ENCODE data around the gene FAM181A.

FAM181A gene

DNA sequence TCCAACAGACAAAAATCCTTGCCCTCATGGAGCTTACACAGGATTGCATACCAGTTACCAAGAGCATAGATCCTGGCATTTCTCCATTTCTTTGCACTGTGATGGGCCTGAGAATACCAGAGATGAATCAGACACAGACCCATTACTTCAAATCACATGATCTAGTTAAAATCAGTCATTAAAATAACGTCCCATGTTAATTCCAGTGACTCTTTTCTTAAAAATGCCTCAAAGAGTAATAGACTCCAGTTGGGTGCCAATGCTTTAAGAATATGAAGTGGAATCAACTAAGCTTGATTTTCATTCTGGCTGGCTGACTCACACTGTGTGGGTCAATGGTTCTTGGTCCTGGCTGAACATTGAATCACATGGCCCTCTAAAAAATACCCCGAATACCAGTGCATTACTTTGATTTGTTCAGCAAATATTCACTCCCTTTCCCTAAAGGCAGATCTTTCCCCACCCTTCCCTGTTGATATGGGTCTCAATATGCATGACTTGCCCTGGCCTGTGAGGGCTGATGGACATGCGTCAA, 38.2 kb downstream of the FAM181A start:
- no peak for FAIRE-seq

DNA sequence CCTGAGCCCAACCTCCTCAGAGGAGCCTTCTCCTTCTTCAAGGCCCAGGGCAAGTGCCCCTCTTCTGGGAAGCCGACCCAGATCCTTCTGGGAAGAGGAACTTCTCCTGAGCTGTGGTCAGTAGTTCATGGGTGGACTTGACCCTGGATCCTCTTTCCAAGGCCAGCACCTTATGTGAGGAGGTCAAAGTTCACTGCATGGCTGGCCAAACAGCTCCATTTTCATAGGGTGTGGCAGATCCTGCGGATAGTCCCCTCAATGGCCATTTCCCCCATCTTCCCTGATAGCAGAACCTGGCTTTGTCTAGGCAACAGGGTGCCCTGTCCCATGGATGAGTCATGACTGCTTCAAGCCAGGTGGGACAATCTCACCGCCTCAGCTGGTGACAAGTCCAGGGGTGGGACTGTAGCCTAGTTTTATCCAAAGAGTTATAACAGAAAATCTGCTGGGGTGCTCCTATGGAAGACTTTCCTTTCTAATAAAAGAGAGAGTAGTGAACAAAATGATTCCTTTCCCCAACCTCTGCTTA, 38.9 kb downstream of the FAM181A start:
- FAIRE-seq, result no peak

- no peak for FAIRE-seq
These were observed 40.6 kb downstream of the FAM181A start for GRCh38 chr14:93967637-93968250.

- FAIRE-seq, result no peak
These were observed 42.1 kb downstream of the FAM181A start for GRCh38 chr14:93969082-93969828.

- no peak for FAIRE-seq
These were observed 43.4 kb downstream of the FAM181A start for GRCh38 chr14:93970585-93970964.

DNA sequence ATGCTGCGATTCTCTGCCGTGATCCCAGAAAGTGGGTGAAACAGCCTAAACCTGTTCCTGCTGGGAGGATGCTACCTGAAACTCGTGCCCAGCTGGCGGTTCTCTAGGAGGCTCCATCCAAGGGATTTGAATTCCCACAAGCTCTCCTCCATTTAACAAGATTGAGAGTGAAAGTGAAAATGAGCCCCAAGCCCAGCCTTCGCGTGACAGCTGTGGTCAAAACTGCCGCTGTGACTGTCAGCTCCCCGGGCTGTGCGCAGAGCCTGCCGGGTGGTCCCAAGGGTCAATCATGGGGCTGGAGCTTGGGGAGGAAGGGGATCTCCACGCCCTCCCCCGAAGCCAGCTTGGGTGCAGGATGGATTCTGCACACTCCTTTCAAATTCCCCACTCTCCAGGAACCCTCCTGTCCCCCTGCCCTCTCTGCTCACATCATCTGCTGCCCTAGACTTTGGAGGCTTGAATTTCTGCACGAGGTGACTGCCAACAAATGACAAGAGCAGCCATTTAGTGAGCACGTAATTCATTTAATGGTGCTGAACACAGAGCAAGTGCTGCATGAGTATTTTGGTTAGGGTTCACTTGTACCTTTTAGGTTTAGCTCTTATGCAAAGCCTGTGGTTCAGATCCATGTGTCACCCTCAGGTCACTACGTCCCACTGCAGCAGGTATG, 44.0 kb downstream of the FAM181A start:
- FAIRE-seq, result no peak

DNA sequence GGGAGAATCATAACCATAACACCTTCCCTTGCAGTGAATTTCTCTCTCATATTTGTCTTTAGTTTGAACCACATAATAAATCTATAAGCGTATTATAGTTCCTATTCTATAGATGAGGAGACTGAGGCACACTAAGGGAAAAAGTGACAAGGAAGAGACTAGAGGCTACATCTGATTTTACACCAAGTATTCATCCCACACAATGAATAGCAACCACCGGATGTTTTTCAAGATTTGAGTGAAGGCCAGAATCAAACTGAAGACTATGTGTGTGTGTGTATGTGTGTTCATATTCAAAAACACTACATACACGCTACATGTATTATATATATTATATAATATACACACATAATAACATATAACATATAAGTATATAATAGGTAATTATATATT, 44.5 kb downstream of the FAM181A start:
- no peak for FAIRE-seq

- FAIRE-seq, result no peak
These were observed 45.6 kb downstream of the FAM181A start for GRCh38 chr14:93972618-93973205.

DNA sequence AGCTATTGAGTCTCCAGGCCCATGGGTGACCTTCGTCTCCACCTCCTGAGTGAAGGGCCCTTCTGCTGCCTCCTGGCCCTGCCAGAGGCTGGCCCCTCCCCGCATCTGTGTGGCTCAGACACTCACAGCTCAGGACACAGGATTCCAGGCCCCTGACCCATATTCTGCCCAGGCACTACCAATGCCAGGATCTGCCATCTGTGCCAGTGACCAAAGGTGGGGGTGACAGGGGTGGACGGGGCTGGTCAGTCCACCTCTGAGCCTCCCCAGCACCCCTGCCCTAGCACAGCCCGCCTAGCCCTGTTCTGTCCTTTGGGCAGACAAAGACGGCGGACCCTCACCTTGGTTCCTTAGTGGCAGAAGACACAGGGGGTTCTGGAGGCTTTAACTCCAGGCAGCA, 46.5 kb downstream of the FAM181A start:
- FAIRE-seq, result no peak

DNA sequence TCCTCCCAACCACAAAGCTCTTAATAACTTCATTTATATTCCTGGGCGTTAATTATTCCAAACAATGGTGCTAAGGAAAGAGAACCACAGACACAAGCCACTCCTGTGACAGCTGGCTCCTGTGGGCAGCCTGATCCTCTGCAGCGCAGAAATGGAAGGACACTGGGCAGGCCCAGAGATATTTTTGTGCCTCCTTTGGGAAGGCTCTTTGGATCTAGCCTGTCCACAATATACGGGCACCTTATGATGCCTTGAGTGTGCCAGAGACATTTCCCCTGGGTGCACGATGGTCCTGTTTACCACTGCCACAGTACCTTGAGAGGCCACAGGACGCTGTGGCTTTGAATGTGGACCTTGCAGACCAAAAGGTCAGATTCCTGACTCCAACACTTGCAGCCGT, 47.2 kb downstream of the FAM181A start:
- FAIRE-seq, result no peak

DNA sequence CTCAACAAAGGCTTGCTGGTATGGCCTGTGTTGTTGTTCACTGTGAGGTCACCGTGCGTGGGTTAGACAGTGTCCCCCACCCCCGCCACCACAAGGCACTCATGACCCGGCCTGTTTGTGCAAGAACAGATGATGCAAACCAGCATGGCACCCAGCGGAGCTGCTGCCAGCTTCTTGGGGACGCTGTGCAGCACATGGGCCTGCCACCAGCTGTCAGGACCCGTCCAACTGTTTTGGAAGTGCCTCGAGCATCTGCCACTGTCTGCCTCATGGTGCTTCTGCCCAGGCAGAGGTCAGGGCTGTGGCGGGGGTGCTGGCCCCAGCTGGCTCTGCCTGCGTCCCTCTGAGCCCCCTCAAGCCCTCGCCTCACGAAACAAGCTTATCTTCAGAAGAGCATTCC, 47.7 kb downstream of the FAM181A start:
- no peak for FAIRE-seq

DNA sequence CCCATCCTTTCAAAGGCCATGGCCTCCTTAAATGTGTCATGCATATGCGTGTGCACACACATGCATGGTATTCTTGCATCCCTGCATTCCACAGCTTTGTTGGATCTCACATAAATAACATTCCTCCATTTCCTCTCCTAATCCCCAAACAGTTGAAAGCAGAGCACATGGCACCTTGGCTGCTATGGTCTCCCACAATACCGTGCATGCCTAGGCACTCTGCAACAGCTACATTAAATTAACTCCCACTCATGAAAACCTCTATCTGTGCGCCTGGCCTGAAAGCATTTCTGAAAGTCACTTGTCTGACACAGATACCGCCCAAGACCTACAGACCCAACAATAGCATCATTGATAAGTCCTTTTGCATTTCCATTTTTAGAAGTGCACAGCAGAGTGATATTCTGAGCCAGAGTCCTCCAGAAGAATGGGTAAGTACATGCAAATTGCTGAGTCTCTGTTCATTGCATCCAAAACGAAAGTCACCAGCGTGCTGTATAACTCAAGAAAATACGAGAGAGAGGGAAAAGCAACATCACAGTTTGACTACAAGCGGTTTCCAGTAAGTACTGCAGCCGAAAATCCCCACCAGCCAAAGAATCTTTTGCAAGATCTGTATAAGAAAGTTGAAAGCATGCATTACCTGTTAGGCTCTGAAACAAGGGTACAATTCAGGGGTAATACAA, 48.8 kb downstream of the FAM181A start:
- FAIRE-seq, result no peak

DNA sequence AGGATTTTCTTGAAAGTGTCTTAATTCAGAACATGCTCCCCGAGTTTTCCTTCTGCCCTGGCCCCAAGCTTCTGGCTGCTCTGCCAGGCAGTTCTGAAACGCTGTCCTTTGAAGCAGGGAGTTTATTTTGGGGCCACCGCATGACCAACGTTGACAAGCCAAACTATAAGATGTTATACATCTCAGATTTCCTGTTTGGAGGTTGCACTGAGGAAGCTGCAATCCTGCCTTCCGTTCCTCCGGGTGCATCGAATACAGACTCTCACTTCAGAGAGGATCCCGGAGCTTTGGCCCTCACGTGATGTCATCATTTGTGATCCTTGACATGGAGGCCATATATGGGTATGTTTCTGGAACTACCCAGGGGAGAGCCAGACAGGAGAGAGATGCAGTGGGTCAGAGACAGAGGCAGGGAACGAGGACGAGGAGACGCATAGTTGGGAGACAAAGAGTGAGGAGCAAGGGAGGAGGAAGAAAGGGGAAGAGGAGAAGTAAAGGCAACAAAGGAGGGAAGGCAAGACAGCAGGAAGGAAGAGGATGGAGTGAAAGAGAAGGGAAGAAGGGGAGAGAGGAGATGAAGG, 49.4 kb downstream of the FAM181A start, which contains the start of gene ASB2:
ASB2 (minus strand) TSS at position 94 of the 581 bp plus-strand sequence. CDS start 12,031 bp downstream, outside the sequence.
- no peak for FAIRE-seq

DNA sequence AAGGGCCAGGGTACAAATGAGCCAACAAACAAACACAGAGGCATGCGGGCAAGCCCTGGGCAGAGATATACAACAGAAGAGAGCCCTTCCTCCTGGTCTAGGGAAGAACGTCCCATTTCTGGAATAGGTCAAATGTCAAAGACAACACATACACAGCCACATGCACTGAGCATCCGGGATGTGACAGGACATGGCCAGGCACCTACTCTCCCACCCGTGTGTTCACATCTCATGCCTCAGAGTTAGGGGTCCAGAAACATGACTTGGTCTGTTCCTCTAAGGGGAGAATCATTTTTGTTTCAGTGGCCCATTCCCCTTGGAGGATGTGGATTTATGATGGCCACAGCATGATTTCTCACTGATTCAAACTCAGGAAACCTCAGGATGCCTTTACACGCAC, 50.0 kb downstream of the FAM181A start:
- no peak for FAIRE-seq

GRCh38 chr14:93977790-93978581, 50.8 kb downstream of the FAM181A start:
- FAIRE-seq, result no peak

DNA sequence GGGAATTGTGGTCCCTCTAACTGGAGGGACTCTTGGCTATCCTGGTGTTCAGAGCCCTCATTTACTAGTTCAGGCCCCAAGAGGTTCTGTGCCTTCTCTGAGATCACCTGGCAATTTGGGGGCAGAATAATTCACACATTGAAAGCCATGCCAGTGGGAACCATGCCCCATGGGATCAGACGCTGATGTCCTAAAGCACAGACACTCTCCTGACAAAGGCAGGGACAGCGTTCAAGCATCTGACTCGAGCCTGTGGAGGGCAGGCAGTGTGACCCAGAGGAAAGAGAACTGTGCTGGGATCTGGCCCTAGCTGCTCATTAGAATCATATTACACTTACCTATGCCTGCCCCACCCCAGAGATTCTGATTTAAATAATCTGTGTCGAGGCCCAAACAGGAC, 51.6 kb downstream of the FAM181A start:
- no peak for FAIRE-seq

All from G401.6 (cell line).